ENCODE data around the gene MUL1. TPM values are rescaled to one million over a fixed set of nuclear protein-coding genes. Genes with fewer than 3 reads are reported as not detected.

MUL1 gene
- polyA plus RNA-seq, 1 of the 3 experiments (the other 2 are of a cell fraction) = 22.8 TPM

DNA sequence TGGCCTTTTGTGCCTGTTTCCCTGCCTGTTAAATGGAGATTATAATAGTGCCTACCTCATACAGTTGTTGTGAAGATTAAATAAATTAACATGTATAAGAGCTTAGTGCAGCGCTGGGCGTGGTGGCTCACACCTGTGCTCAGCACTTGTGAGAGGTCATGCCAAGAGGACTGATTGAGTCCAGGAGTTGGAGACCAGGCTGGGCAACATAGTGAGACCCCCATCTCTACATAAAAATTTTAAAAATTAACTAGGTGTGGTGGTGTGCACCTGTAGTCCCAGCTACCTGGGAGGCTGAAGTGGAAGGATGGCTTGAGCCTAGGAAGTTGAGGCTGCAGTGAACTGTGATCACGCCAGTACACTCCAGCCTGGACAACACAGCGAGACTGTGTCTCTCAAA is 34.1 kb downstream of the MUL1 start:
- WGBS (ENCODE audit: low lambda C conversion rate) = 98% methylated on average over 4 of the region's 4 CpGs
- DNase-seq = no peak

DNA sequence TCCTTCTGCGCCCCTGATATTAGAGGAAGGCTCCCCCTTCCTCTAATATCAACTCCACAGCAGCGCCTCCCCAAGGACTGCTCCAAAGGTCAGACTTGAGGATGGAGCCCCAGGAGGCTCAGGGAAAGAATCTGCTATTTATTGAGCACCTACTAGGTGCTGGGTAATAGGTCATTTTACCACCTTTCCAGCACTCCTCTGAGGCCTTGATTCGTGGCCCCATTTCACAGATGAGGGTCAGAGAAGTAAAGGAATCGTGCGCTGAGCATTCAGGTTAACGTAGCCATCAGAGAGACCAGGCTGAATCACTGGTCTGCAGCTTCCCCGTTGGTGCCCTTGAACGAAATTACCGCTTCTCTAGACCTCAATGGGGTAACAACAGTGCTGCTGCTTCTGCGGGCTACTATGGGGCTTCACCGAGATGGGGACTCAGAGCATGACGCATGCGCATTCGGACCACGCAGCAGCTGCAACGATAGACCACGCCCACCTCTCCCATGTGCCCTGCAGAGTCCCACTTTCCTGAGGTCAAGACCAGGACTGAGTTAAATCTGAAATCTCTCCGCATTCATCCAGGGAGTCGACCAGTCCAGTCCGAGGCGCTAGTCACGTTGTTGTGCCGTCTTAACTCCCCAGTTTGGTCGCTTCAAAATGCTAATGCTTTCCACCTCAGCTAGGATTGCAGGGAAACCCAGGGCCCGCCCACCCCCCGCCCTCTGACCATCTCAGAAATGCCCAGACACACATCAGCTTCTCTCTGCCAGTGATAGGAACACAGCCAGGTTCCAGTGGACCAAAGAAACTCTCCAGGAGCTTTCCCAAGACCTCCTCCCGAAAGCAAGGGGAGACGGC is 34.9 kb downstream of the MUL1 start:
- CTCF ChIA-PET = interaction anchor here (0.7 to 3.2 kb wide), 6 partner anchors 10 to 260 kb away, joined by 3 to 13 read pairs (median 3); no protein-coding TSS in a partner anchor
- H4K20me1 ChIP-seq (ENCODE audit: insufficient read depth) = no peaks in the 10 kb centered on the region
- TF ChIP-seq NRF1 (IDR thresholded peaks at IDR 0.05; ENCODE audit: low read depth, low read length) (0 out of 2 replicates have a peak, but pooled peaks have one; percentile 28), TAF1 (IDR thresholded peaks at IDR 0.05; ENCODE audit: borderline replicate concordance, low read depth, low read length) (no peak), EZH2phosphoT487 (IDR thresholded peaks at IDR 0.05; ENCODE audit: borderline replicate concordance, low read depth) (no peak), NFIC (IDR thresholded peaks at IDR 0.05; ENCODE audit: borderline replicate concordance) (no peak), EP300 (IDR thresholded peaks at IDR 0.05; ENCODE audit: borderline replicate concordance in 1 of 2, low read depth in 1 of 2, low read length in 1 of 2) (no peak), SMC3 (IDR thresholded peaks at IDR 0.05; ENCODE audit: low read depth, low read length) (no peak)
- TF ChIP-seq, protein P1, sequence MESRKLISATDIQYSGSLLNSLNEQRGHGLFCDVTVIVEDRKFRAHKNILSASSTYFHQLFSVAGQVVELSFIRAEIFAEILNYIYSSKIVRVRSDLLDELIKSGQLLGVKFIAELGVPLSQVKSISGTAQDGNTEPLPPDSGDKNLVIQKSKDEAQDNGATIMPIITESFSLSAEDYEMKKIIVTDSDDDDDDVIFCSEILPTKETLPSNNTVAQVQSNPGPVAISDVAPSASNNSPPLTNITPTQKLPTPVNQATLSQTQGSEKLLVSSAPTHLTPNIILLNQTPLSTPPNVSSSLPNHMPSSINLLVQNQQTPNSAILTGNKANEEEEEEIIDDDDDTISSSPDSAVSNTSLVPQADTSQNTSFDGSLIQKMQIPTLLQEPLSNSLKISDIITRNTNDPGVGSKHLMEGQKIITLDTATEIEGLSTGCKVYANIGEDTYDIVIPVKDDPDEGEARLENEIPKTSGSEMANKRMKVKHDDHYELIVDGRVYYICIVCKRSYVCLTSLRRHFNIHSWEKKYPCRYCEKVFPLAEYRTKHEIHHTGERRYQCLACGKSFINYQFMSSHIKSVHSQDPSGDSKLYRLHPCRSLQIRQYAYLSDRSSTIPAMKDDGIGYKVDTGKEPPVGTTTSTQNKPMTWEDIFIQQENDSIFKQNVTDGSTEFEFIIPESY (IDR thresholded peaks at IDR 0.05; ENCODE audit: borderline replicate concordance, low read depth) = no peak
- POLR2A ChIA-PET = interaction anchor here (2.5 kb wide), 1 partner anchor 11 kb away, joined by 14 read pairs; no protein-coding TSS in a partner anchor
- DNase-seq = peak; percentile 78
- no peaks in the 10 kb centered on the region for H3K9me3 ChIP-seq
- H3K4me1 ChIP-seq (ENCODE audit: control insufficient read depth in 1 of 2, insufficient read depth in 2 of 2, low read depth in 1 of 2, low read length in 1 of 2) = peaks cover 0 to 38% of the 10 kb centered on the region in 2 experiments; a peak in 2 of 4 replicates
- no peaks in the 10 kb centered on the region for H3F3A ChIP-seq (replicated peaks; ENCODE audit: insufficient read depth)
- H3K27me3 ChIP-seq (ENCODE audit: insufficient read depth) = no peaks in the 10 kb centered on the region
- H3K4me2 ChIP-seq = no peak overlapping the region
- no peaks in the 10 kb centered on the region for H3K36me3 ChIP-seq (replicated peaks in 1 of 2; ENCODE audit: control insufficient read depth in 1 of 2, insufficient read depth in 2 of 2, low read length in 1 of 2)
- no peak overlapping the region for H3K9ac ChIP-seq
- H3K4me3 ChIP-seq (ENCODE audit: low read depth in 2 of 2, low read length in 1 of 2) = no peak overlapping the region
- H2AFZ ChIP-seq (ENCODE audit: low read depth) = no peak overlapping the region
- H3K79me2 ChIP-seq (ENCODE audit: insufficient read depth) = no peaks in the 10 kb centered on the region
- no peaks in the 10 kb centered on the region for H3K9me2 ChIP-seq
- WGBS (ENCODE audit: low lambda C conversion rate) = 56% methylated on average over 17 of the region's 28 CpGs
- peak overlapping the region in 1 of 2 experiments; percentile 74; a peak in 2 of 4 replicates for H3K27ac ChIP-seq (ENCODE audit: low read depth in 2 of 2, low read length in 1 of 2)

More for the DNA sequence above, 34.1 kb downstream of the MUL1 start:
- TF ChIP-seq TAF1 (IDR thresholded peaks at IDR 0.05; ENCODE audit: borderline replicate concordance, low read depth, low read length) (no peak), EZH2phosphoT487 (IDR thresholded peaks at IDR 0.05; ENCODE audit: borderline replicate concordance, low read depth) (no peak), SMC3 (IDR thresholded peaks at IDR 0.05; ENCODE audit: low read depth, low read length) (no peak)
- TF ChIP-seq, protein P2, sequence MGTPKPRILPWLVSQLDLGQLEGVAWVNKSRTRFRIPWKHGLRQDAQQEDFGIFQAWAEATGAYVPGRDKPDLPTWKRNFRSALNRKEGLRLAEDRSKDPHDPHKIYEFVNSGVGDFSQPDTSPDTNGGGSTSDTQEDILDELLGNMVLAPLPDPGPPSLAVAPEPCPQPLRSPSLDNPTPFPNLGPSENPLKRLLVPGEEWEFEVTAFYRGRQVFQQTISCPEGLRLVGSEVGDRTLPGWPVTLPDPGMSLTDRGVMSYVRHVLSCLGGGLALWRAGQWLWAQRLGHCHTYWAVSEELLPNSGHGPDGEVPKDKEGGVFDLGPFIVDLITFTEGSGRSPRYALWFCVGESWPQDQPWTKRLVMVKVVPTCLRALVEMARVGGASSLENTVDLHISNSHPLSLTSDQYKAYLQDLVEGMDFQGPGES (IDR thresholded peaks at IDR 0.05; ENCODE audit: low read depth, low read length) = no peak
- no peak overlapping the region for H3K4me3 ChIP-seq (ENCODE audit: low read depth in 2 of 2, low read length in 1 of 2)
- H3K9ac ChIP-seq = no peak overlapping the region
- peak overlapping the region in 1 of 2 experiments; percentile 74; a peak in 2 of 4 replicates for H3K27ac ChIP-seq (ENCODE audit: low read depth in 2 of 2, low read length in 1 of 2)
- ChIA-PET POLR2A (interaction anchor here (2.5 kb wide), 1 partner anchor 10 kb away, joined by 14 read pairs; no protein-coding TSS in a partner anchor), CTCF (interaction anchor here (1.0 to 1.7 kb wide), 5 partner anchors 9 to 261 kb away, joined by 3 to 5 read pairs (median 3); no protein-coding TSS in a partner anchor)
- no peak overlapping the region for H2AFZ ChIP-seq (ENCODE audit: low read depth)
- H3K27me3 ChIP-seq (ENCODE audit: insufficient read depth) = no peaks in the 10 kb centered on the region
- H3K36me3 ChIP-seq (replicated peaks in 1 of 2; ENCODE audit: control insufficient read depth in 1 of 2, insufficient read depth in 2 of 2, low read length in 1 of 2) = no peaks in the 10 kb centered on the region
- H3K9me3 ChIP-seq = no peaks in the 10 kb centered on the region
- H3K4me2 ChIP-seq = no peak overlapping the region
- H3K4me1 ChIP-seq (ENCODE audit: control insufficient read depth in 1 of 2, insufficient read depth in 2 of 2, low read depth in 1 of 2, low read length in 1 of 2) = peaks cover 0 to 43% of the 10 kb centered on the region in 2 experiments; a peak in 2 of 4 replicates
- no peaks in the 10 kb centered on the region for H4K20me1 ChIP-seq (ENCODE audit: insufficient read depth)
- H3F3A ChIP-seq (replicated peaks; ENCODE audit: insufficient read depth) = no peaks in the 10 kb centered on the region
- H3K9me2 ChIP-seq = no peaks in the 10 kb centered on the region
- H3K79me2 ChIP-seq (ENCODE audit: insufficient read depth) = no peaks in the 10 kb centered on the region

Measured in SK-N-SH (cell line).